HG03354 (cell line): ENCODE results near the gene MARCHF10.
"Not testable (repeated sequence)": the region's sequence is repeated elsewhere in the genome, so short reads cannot be mapped to it uniquely, and the experiment has no call there.

ENCODE experiments used
- ATAC-seq: cut with Tn5 transposase; IDR thresholded peaks from one replicate; pipeline ENCODE4 v1.9.1; 2021; ENCODE audit warnings: mild to moderate bottlenecking; ENCODE audit not compliant: unreplicated experiment, poor library complexity, severe bottlenecking

Gene MARCHF10

GRCh38 chr17:62792447-62792800 lies 15.7 kb downstream of the MARCHF10 start:
- ATAC-seq = no peak

- no peak for ATAC-seq
These were observed 16.2 kb downstream of the MARCHF10 start for GRCh38 chr17:62791767-62792446.

GRCh38 chr17:62791235-62791734 lies 16.8 kb downstream of the MARCHF10 start:
- no peak for ATAC-seq

GRCh38 chr17:62790564-62790986 lies 17.5 kb downstream of the MARCHF10 start:
- no peak for ATAC-seq

- ATAC-seq = no peak
These were observed 20.7 kb downstream of the MARCHF10 start for GRCh38 chr17:62787366-62787765.

GRCh38 chr17:62786646-62787045 lies 21.5 kb downstream of the MARCHF10 start:
- no peak for ATAC-seq

- not testable (repeated sequence) for ATAC-seq
These were observed 22.1 kb downstream of the MARCHF10 start for GRCh38 chr17:62785983-62786382.

- ATAC-seq = no peak
These were observed 25.3 kb downstream of the MARCHF10 start for GRCh38 chr17:62782730-62783270.

- ATAC-seq = no peak
These were observed 26.3 kb downstream of the MARCHF10 start for GRCh38 chr17:62781831-62782251.

- ATAC-seq = no peak
These were observed 26.8 kb downstream of the MARCHF10 start for GRCh38 chr17:62781356-62781755.

- no peak for ATAC-seq
These were observed 27.2 kb downstream of the MARCHF10 start for GRCh38 chr17:62780951-62781350.

- ATAC-seq = no peak
These were observed 27.8 kb downstream of the MARCHF10 start for GRCh38 chr17:62780269-62780668.

- no peak for ATAC-seq
These were observed 29.0 kb downstream of the MARCHF10 start for GRCh38 chr17:62778990-62779681.

GRCh38 chr17:62775876-62776275 lies 32.2 kb downstream of the MARCHF10 start:
- no peak for ATAC-seq

- no peak for ATAC-seq
These were observed 33.8 kb downstream of the MARCHF10 start for GRCh38 chr17:62774338-62774737.

- ATAC-seq = no peak
These were observed 40.1 kb downstream of the MARCHF10 start for GRCh38 chr17:62767997-62768396.

- ATAC-seq = no peak
These were observed 42.8 kb downstream of the MARCHF10 start for GRCh38 chr17:62765351-62765750.

- no peak for ATAC-seq
These were observed 44.1 kb downstream of the MARCHF10 start for GRCh38 chr17:62763891-62764600.

GRCh38 chr17:62761884-62762283 lies 46.2 kb downstream of the MARCHF10 start:
- no peak for ATAC-seq

- no peak for ATAC-seq
These were observed 47.2 kb downstream of the MARCHF10 start for GRCh38 chr17:62760945-62761267.
